ENCODE results near the gene CTU1. TPM values are rescaled to one million over a fixed set of nuclear protein-coding genes. Genes with fewer than 3 reads are reported as not detected.

Gene CTU1
- total RNA-seq, 1 experiment from 2014 or later = 8.6 TPM

- Mint-ChIP-seq H3K4me1 (peaks cover 21% of the 10 kb centered on the region), H3K4me3 (no peak overlapping the region), H3K27ac (no peak overlapping the region), H3K36me3 (no peaks in the 10 kb centered on the region), H3K27me3 (ENCODE audit: low read depth) (no peaks in the 10 kb centered on the region), H3K9me3 (no peaks in the 10 kb centered on the region)
- POLR2A ChIA-PET = no interaction called here
- DNase-seq (ENCODE audit: low spot score) = no peak
- CTCF ChIA-PET = interaction anchor here (1.6 to 2.8 kb wide), 2 partner anchors 13 to 60 kb away, joined by 6 to 20 read pairs; no protein-coding TSS in a partner anchor
- TF ChIP-seq ESRRA (CRISPR knock-in tag; IDR thresholded peaks at IDR 0.05; ENCODE audit: borderline replicate concordance) = no peak
- no peak for TF ChIP-seq MXD4 (CRISPR knock-in tag; IDR thresholded peaks at IDR 0.05; ENCODE audit: borderline replicate concordance)
- TF ChIP-seq, protein P1, sequence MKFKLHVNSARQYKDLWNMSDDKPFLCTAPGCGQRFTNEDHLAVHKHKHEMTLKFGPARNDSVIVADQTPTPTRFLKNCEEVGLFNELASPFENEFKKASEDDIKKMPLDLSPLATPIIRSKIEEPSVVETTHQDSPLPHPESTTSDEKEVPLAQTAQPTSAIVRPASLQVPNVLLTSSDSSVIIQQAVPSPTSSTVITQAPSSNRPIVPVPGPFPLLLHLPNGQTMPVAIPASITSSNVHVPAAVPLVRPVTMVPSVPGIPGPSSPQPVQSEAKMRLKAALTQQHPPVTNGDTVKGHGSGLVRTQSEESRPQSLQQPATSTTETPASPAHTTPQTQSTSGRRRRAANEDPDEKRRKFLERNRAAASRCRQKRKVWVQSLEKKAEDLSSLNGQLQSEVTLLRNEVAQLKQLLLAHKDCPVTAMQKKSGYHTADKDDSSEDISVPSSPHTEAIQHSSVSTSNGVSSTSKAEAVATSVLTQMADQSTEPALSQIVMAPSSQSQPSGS (CRISPR knock-in tag; IDR thresholded peaks at IDR 0.05; ENCODE audit: borderline replicate concordance, low read depth) = no peak
- no peak for TF ChIP-seq USF2 (CRISPR knock-in tag; IDR thresholded peaks at IDR 0.05)
- TF ChIP-seq ATF1 (CRISPR knock-in tag; IDR thresholded peaks at IDR 0.05) = no peak
- no peak for TF ChIP-seq ZNF423 (CRISPR knock-in tag; IDR thresholded peaks at IDR 0.05)
- TF ChIP-seq, protein P2, sequence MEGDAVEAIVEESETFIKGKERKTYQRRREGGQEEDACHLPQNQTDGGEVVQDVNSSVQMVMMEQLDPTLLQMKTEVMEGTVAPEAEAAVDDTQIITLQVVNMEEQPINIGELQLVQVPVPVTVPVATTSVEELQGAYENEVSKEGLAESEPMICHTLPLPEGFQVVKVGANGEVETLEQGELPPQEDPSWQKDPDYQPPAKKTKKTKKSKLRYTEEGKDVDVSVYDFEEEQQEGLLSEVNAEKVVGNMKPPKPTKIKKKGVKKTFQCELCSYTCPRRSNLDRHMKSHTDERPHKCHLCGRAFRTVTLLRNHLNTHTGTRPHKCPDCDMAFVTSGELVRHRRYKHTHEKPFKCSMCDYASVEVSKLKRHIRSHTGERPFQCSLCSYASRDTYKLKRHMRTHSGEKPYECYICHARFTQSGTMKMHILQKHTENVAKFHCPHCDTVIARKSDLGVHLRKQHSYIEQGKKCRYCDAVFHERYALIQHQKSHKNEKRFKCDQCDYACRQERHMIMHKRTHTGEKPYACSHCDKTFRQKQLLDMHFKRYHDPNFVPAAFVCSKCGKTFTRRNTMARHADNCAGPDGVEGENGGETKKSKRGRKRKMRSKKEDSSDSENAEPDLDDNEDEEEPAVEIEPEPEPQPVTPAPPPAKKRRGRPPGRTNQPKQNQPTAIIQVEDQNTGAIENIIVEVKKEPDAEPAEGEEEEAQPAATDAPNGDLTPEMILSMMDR (IDR thresholded peaks at IDR 0.05) = no peak
- TF ChIP-seq TP53 (CRISPR knock-in tag; IDR thresholded peaks at IDR 0.05) = no peak
- TF ChIP-seq IRF2 (CRISPR knock-in tag; IDR thresholded peaks at IDR 0.05; ENCODE audit: borderline replicate concordance, low read depth) = no peak
- no peak for TF ChIP-seq ZNF532 (CRISPR knock-in tag; IDR thresholded peaks at IDR 0.05; ENCODE audit: borderline replicate concordance)
- no peak for TF ChIP-seq GRHL2 (CRISPR knock-in tag; IDR thresholded peaks at IDR 0.05; ENCODE audit: insufficient replicate concordance, severe bottlenecking)
- TF ChIP-seq, protein P3, sequence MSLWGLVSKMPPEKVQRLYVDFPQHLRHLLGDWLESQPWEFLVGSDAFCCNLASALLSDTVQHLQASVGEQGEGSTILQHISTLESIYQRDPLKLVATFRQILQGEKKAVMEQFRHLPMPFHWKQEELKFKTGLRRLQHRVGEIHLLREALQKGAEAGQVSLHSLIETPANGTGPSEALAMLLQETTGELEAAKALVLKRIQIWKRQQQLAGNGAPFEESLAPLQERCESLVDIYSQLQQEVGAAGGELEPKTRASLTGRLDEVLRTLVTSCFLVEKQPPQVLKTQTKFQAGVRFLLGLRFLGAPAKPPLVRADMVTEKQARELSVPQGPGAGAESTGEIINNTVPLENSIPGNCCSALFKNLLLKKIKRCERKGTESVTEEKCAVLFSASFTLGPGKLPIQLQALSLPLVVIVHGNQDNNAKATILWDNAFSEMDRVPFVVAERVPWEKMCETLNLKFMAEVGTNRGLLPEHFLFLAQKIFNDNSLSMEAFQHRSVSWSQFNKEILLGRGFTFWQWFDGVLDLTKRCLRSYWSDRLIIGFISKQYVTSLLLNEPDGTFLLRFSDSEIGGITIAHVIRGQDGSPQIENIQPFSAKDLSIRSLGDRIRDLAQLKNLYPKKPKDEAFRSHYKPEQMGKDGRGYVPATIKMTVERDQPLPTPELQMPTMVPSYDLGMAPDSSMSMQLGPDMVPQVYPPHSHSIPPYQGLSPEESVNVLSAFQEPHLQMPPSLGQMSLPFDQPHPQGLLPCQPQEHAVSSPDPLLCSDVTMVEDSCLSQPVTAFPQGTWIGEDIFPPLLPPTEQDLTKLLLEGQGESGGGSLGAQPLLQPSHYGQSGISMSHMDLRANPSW (CRISPR knock-in tag; conservative IDR thresholded peaks at IDR 0.05; ENCODE audit: low read depth) = no peak
- TF ChIP-seq, protein P4, sequence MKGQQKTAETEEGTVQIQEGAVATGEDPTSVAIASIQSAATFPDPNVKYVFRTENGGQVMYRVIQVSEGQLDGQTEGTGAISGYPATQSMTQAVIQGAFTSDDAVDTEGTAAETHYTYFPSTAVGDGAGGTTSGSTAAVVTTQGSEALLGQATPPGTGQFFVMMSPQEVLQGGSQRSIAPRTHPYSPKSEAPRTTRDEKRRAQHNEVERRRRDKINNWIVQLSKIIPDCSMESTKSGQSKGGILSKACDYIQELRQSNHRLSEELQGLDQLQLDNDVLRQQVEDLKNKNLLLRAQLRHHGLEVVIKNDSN (CRISPR knock-in tag; IDR thresholded peaks at IDR 0.05) = no peak
- TF ChIP-seq, protein P5, sequence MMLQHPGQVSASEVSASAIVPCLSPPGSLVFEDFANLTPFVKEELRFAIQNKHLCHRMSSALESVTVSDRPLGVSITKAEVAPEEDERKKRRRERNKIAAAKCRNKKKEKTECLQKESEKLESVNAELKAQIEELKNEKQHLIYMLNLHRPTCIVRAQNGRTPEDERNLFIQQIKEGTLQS (CRISPR knock-in tag; conservative IDR thresholded peaks at IDR 0.05) = no peak
- no peak for TF ChIP-seq HMGA2 (CRISPR knock-in tag; IDR thresholded peaks at IDR 0.05)
- no peak for TF ChIP-seq SMAD3 (CRISPR knock-in tag; IDR thresholded peaks at IDR 0.05; ENCODE audit: borderline replicate concordance)
- no peak for TF ChIP-seq ELF4 (CRISPR knock-in tag; IDR thresholded peaks at IDR 0.05; ENCODE audit: low read depth)
- no peak for TF ChIP-seq NR2C2 (CRISPR knock-in tag; IDR thresholded peaks at IDR 0.05)
- TF ChIP-seq, protein P6, sequence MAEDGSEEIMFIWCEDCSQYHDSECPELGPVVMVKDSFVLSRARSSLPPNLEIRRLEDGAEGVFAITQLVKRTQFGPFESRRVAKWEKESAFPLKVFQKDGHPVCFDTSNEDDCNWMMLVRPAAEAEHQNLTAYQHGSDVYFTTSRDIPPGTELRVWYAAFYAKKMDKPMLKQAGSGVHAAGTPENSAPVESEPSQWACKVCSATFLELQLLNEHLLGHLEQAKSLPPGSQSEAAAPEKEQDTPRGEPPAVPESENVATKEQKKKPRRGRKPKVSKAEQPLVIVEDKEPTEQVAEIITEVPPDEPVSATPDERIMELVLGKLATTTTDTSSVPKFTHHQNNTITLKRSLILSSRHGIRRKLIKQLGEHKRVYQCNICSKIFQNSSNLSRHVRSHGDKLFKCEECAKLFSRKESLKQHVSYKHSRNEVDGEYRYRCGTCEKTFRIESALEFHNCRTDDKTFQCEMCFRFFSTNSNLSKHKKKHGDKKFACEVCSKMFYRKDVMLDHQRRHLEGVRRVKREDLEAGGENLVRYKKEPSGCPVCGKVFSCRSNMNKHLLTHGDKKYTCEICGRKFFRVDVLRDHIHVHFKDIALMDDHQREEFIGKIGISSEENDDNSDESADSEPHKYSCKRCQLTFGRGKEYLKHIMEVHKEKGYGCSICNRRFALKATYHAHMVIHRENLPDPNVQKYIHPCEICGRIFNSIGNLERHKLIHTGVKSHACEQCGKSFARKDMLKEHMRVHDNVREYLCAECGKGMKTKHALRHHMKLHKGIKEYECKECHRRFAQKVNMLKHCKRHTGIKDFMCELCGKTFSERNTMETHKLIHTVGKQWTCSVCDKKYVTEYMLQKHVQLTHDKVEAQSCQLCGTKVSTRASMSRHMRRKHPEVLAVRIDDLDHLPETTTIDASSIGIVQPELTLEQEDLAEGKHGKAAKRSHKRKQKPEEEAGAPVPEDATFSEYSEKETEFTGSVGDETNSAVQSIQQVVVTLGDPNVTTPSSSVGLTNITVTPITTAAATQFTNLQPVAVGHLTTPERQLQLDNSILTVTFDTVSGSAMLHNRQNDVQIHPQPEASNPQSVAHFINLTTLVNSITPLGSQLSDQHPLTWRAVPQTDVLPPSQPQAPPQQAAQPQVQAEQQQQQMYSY (CRISPR knock-in tag; IDR thresholded peaks at IDR 0.05) = no peak
- TF ChIP-seq, protein P7, sequence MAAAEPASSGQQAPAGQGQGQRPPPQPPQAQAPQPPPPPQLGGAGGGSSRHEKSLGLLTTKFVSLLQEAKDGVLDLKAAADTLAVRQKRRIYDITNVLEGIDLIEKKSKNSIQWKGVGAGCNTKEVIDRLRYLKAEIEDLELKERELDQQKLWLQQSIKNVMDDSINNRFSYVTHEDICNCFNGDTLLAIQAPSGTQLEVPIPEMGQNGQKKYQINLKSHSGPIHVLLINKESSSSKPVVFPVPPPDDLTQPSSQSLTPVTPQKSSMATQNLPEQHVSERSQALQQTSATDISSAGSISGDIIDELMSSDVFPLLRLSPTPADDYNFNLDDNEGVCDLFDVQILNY (CRISPR knock-in tag; IDR thresholded peaks at IDR 0.05) = no peak
- ATAC-seq = no peak
Observed at GRCh38 chr19:51081476-51081875, 26.7 kb downstream of the CTU1 start.

Measured in WTC11 (cell line).